ENCODE data around the gene NMU.

Gene NMU

GRCh38 chr4:55637272-55637820 lies 1.2 kb upstream of the NMU start:
- no peak for TF ChIP-seq CTCF (IDR thresholded peaks at IDR 0.05)

DNA sequence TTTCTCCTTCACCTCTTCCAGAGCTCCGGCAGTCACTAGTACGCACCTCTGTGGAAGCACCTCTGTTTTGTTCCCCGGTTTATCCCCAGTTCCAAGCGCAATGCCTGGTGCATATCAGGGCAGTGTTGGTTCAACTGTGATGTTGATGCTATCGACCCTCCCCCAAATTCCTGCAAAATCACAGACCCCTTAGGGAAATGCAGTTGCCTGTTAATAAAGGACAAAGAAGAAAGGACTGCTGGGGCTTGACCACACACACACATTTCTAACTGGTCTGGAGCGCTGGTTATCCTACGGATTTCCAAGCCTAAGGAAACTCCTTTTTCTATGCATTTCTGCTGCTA lies 530 bp upstream of the NMU start:
- no peak for TF ChIP-seq CTCF (IDR thresholded peaks at IDR 0.05)

DNA sequence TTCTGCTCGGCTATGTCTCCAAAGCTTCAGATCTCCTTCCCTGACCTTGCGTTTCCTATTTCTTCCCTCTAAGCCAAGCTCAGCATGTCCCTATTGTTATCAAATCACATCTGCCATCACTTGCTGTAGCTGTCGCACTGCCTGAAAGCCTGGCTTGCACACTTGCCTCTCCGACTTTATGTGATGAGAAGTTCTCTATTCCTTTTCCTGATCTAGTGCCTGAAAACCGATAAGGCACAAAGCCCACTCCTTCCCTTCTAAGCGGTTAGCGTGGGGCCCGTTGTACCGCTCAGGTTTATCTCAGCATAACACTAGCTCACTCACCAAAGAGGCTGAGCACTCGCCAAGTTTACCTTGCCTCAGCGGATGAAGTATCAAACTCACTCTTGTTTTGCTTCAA lies 816 bp downstream of the NMU start:
- no peak for TF ChIP-seq CTCF (IDR thresholded peaks at IDR 0.05)

DNA sequence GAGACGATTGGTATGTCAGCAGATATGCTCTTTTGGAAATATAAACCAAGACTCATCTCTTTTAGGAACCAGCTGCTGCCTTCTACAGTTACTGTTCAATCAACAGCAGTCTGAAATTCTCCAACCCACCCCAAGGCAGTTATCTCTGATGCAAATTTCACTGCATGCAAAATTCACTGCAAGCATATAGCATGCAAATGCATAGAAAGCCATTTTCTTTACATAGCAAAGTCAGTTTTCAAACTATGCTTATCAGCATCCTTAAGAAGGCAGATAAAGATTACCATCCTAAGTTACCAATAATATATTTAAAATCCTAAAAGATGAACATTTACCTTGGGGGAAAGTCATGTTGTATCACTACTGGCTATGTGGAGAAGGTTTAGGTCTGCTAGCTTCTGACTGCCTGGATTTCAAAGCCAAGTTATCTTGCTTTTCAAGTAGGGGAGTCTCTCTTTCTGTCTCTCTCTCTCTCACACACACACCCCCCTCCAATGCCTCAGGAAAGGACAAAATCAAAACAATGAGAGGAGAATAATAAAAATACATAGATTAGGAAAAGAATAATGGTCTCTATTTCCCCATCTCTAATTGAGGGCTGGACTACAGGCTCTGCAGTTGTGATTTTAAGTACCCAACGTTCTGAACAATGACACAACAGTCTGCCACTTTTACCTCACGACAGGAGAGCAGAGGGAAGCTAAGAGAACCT lies 1.5 kb downstream of the NMU start:
- no peak for TF ChIP-seq CTCF (IDR thresholded peaks at IDR 0.05)

GRCh38 chr4:55633903-55634302 lies 2.2 kb downstream of the NMU start:
- no peak for TF ChIP-seq CTCF (IDR thresholded peaks at IDR 0.05)

DNA sequence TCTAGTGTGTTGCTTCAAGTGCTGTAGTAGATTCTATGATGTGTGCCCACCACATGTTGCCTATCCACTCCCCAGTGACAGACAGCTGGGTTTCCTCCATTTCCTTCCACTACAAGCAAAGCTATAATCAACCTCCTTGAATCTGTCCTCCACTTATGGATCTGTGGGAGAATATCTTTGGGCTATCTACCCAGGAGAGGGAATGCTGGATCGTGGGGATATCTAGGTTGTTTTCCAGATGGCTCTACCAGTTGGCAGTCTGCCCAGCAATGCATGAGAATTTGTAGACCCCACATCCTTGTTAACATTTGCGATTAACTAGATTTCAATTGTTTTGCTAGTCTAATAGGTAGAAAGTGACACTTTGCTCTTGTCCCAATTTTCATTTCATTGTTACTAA lies 10.3 kb downstream of the NMU start:
- TF ChIP-seq CTCF (IDR thresholded peaks at IDR 0.05) = no peak

DNA sequence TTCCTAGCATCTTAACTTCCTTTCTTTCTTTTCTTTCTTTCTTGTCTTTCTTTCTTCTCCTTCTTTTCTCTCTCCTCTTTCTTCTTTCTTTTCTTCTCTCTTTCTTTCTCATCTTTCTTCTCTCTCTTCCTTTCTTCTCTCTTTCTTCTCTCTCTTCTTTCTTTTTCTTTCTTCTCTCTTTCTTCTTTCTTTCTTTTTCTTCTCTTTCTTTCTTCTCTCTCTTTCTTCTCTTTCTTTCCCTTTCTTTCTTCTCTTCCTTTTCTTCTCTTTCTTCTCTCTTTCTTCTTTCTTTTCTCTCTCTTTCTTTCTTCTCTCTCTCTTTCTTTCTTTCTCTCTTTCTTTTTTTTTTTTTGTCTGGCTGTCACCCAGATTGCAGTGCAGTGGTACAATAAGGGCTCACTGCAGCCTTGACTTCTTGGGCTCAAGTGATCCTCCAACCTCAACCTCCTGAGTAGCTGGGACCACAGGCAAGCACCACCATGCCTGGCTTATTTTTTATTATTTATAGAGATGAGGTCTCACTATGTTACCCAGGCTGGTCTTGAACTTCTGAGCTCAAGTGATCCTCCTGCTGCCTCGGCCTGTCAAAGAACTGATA lies 17.5 kb downstream of the NMU start:
- no peak for TF ChIP-seq CTCF (IDR thresholded peaks at IDR 0.05)
